GM10248 (cell line): ENCODE data around the gene CAST.
A peak's percentile ranks its signal among the peaks of the same experiment; 100 is the strongest.

ENCODE experiments used
- CTCF ChIA-PET: fragments of 300-600 bp; sonication (Branson Sonifier 250); formaldehyde crosslinking; extraction: SDS; loops from one replicate; lab custom pipeline; 2021; ENCODE audit warnings: antibody characterized with exemption; lab: Yijun Ruan, JAX
- POLR2A ChIA-PET: fragments of 350-650 bp; sonication (Branson Sonifier 250); formaldehyde crosslinking; extraction: SDS; loops from one replicate; lab custom pipeline; 2020; ENCODE audit warnings: antibody characterized with exemption; lab: Yijun Ruan, JAX
- DNase-seq: peaks from one replicate; pipeline ENCODE4 v3.0.0; 2012; ENCODE audit errors: extremely low spot score
- TF ChIP-seq, protein P1 (sequence below): IDR thresholded peaks from 2 replicates; pipeline ENCODE4 v1.5.1; 2012; ENCODE audit warnings: mild to moderate bottlenecking, low read depth; ENCODE audit errors: extremely low read depth, missing control alignments, control extremely low read depth

The CAST gene

DNA sequence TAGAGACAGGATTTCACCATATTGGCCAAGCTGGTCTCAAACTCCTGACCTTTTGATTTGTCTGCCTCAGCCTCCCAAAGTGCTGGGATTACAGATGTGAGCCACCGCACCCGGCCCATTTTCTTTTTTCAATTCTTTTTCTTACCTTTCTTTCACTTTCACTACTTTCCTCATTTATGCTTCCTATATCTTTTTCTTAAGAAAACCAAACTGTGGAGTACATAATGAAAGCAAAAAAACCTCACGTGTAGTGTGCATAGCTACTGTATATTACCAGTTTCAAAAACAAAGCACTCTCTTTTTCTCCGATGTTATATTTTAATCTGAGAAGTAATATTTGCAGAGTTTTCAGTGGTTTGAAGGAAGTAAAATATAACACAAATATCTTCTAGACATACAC, 8.0 kb upstream of the CAST start:
- ChIA-PET CTCF (interaction anchor here (1.7 to 2.1 kb wide), 3 partner anchors 40 to 81 kb away, joined by 3 to 6 read pairs (median 6); no protein-coding TSS in a partner anchor), POLR2A (no interaction called here)
- no peak for DNase-seq
- TF ChIP-seq, protein P1, sequence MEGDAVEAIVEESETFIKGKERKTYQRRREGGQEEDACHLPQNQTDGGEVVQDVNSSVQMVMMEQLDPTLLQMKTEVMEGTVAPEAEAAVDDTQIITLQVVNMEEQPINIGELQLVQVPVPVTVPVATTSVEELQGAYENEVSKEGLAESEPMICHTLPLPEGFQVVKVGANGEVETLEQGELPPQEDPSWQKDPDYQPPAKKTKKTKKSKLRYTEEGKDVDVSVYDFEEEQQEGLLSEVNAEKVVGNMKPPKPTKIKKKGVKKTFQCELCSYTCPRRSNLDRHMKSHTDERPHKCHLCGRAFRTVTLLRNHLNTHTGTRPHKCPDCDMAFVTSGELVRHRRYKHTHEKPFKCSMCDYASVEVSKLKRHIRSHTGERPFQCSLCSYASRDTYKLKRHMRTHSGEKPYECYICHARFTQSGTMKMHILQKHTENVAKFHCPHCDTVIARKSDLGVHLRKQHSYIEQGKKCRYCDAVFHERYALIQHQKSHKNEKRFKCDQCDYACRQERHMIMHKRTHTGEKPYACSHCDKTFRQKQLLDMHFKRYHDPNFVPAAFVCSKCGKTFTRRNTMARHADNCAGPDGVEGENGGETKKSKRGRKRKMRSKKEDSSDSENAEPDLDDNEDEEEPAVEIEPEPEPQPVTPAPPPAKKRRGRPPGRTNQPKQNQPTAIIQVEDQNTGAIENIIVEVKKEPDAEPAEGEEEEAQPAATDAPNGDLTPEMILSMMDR: no peak

DNA sequence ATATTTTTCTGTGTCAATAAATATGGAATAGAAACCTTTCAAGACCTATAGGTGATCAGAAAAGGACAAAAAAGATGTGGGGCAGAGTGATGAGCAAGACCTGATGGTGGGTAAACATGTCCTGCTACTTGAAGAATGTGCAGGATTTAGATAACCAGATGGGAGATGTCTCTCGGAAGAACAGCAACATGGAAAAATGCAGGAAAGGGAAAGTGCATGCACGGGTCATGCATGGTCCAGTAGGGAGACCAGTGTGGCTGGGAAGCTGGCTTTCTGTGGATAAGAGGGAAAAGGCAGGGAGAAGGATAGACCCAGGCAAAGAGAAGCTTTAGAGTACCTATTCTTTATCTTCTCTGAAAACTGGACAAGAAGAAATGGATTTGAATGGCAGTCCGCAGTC, 7.1 kb upstream of the CAST start:
- TF ChIP-seq, protein P1: no peak
- ChIA-PET POLR2A (no interaction called here), CTCF (interaction anchor here (1.1 to 2.1 kb wide), 4 partner anchors 11 to 82 kb away, joined by 3 to 6 read pairs (median 4); no protein-coding TSS in a partner anchor)
- DNase-seq: no peak

DNA sequence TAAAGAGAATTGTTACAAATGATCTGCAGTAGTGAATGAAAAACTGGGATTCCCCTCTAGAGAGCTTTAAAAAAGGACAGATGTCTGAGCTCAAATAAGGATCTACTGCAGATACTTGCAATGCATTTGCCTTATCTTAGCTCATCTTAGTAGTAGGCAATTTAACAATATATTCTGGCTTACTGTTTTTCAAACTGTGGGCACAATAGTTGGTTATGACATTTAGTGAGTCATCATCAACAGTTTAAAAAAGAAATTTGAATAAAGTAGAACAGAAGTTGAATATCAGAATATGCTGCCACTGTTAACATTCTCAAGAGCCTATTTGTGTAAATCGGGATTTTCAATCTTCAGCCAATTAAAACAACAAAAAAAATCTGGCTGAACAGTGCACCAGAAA, 6.7 kb upstream of the CAST start:
- POLR2A ChIA-PET: no interaction called here
- CTCF ChIA-PET: interaction anchor here (1.1 to 2.1 kb wide), 4 partner anchors 11 to 83 kb away, joined by 3 to 6 read pairs (median 4); no protein-coding TSS in a partner anchor
- TF ChIP-seq, protein P1: no peak
- DNase-seq: no peak

DNA sequence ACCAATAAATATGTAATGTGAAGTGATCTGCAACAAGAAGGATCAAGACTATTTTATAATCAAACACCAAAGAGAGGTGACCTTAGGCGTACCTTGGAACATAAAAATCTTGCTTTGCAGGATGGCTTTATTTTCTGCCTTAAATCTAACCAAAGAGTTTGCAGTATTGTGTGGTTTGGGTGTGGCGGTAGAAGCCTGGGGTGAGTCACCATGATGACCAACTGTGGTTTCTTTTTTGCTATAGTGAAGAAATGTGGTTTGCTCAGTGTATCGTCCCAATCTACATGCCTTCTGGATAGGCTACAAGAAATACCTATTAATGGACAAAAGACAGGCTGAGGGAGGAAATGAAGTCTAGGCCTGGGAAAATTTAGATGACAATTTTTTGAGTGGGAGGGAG, 5.1 kb upstream of the CAST start:
- POLR2A ChIA-PET: no interaction called here
- CTCF ChIA-PET: no interaction called here
- peak; percentile 57 for DNase-seq
- TF ChIP-seq, protein P1: no peak

- ChIA-PET POLR2A (no interaction called here), CTCF (no interaction called here)
- TF ChIP-seq, protein P1: no peak
- no peak for DNase-seq
Measured at GRCh38 chr5:96658272-96658671, 3.9 kb upstream of the CAST start.

DNA sequence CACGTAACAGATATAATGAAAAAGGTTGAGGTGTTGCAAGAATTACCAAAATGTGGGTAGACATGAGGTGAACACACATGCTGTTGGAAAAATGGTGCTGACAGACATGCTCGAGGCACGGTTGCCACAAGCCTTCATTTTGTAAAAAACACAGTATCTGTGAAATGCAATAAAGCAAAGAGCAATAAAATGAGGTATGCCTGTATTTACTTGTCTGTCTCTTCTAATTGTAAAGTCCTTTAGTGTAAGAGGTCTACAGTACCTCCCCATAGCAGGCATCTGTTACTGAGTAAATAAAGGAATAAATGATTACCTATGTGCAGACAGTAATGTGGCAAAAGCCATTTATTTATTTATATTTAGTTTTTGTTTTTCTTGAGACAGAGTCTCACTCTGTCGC, 3.0 kb upstream of the CAST start:
- DNase-seq: no peak
- TF ChIP-seq, protein P1: no peak
- CTCF ChIA-PET: interaction anchor here (1.0 to 4.5 kb wide), 2 partner anchors 10 to 45 kb away, joined by 3 to 17 read pairs; no protein-coding TSS in a partner anchor
- POLR2A ChIA-PET: no interaction called here
